Panc1 (cell line): ENCODE results near the gene ATP2A2.

Experiments
- POLR2AphosphoS5 ChIP-seq: IDR thresholded peaks from 2 replicates; pipeline ENCODE4 v1.6.1; 2012; ENCODE audit warnings: mild to moderate bottlenecking, low read depth, low read length, moderate library complexity
- TF ChIP-seq, protein P1 (sequence below): fragments of 450-650 bp; IDR thresholded peaks from 2 replicates; pipeline ENCODE4 v1.5.1; 2017; ENCODE audit warnings: mild to moderate bottlenecking

DNA sequence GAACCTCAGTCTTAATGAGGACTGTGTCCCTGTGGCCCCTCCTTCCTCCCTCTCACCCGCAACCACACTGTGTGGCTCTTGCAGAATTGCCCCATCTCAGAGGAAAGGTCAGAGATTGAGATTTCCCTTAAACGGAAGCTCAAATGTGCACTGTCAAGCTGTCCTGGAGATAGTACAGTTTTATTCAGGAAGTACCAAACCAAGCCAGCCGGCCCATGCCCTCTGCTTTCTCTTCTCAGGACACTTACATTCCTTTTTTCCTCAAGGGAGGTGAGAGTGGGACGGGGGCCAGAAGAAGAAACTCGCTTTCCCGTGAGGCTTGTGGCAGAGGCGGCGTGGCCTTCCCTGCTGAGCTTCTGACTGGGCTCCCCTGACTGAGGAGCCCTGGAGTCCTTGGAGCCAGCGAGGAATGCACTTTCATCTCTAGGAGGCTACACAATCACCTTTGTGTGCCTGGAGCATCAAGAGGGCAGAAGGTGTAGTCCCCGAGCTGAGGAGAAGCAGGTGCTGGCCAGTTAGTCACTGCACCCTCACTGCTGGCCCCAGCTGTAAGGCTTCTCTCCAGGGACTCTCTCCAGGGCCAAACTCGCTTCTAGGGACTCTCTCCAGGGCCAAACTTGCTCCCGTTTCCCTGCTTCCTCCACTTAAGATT, 24.1 kb upstream of the ATP2A2 start:
- TF ChIP-seq, protein P1, sequence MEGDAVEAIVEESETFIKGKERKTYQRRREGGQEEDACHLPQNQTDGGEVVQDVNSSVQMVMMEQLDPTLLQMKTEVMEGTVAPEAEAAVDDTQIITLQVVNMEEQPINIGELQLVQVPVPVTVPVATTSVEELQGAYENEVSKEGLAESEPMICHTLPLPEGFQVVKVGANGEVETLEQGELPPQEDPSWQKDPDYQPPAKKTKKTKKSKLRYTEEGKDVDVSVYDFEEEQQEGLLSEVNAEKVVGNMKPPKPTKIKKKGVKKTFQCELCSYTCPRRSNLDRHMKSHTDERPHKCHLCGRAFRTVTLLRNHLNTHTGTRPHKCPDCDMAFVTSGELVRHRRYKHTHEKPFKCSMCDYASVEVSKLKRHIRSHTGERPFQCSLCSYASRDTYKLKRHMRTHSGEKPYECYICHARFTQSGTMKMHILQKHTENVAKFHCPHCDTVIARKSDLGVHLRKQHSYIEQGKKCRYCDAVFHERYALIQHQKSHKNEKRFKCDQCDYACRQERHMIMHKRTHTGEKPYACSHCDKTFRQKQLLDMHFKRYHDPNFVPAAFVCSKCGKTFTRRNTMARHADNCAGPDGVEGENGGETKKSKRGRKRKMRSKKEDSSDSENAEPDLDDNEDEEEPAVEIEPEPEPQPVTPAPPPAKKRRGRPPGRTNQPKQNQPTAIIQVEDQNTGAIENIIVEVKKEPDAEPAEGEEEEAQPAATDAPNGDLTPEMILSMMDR, result no peak
- no peak for TF ChIP-seq POLR2AphosphoS5
